OCI-LY1 (cell line): ENCODE measurements around the gene SASH3.

Experiments used
- H2AFZ ChIP-seq: fragments of 200-600 bp; sonication (generic), shearing (Covaris generic); 2 replicates; pipeline ENCODE4 v1.6.0; 2014; ENCODE audit warnings: antibody characterized with exemption, mild to moderate bottlenecking, low read length
- H3F3A ChIP-seq: fragments of 200-600 bp; sonication (generic), shearing (Covaris generic); 2 replicates; pipeline ENCODE4 v1.6.0; 2014; ENCODE audit warnings: mild to moderate bottlenecking, antibody characterized with exemption, low read length, moderate library complexity; ENCODE audit not compliant: insufficient read depth
- H3K27ac ChIP-seq: fragments of 200-600 bp; sonication (generic); 2 replicates; pipeline ENCODE4 v1.5.1; 2014; ENCODE audit warnings: low read length, mixed run types, mild to moderate bottlenecking, low read depth; ENCODE audit not compliant: poor library complexity, severe bottlenecking
- H3K27me3 ChIP-seq: fragments of 200-600 bp; sonication (generic); 2 replicates; pipeline ENCODE4 v1.6.0; 2014; ENCODE audit warnings: antibody characterized with exemption, mild to moderate bottlenecking, low read length, moderate library complexity; ENCODE audit not compliant: insufficient read depth
- H3K36me3 ChIP-seq: fragments of 200-600 bp; sonication (generic); 2 replicates; pipeline ENCODE4 v1.6.1; 2014; ENCODE audit warnings: mild to moderate bottlenecking, antibody characterized with exemption, low read length, moderate library complexity, mixed read lengths; ENCODE audit not compliant: insufficient read depth
- H3K4me1 ChIP-seq: fragments of 200-600 bp; sonication (generic); 2 replicates; pipeline ENCODE4 v1.5.1; 2014; ENCODE audit warnings: mild to moderate bottlenecking, low read length, moderate library complexity; ENCODE audit not compliant: insufficient read depth, severe bottlenecking
- H3K4me2 ChIP-seq: fragments of 200-600 bp; sonication (generic), shearing (Covaris generic); 2 replicates; pipeline ENCODE4 v1.6.1; 2014; ENCODE audit warnings: low read length
- H3K4me3 ChIP-seq: fragments of 200-600 bp; sonication (generic); 2 replicates; pipeline ENCODE4 v1.5.1; 2014; ENCODE audit warnings: low read length, low read depth, mild to moderate bottlenecking, mixed read lengths; ENCODE audit not compliant: poor library complexity, severe bottlenecking
- H3K79me2 ChIP-seq: fragments of 200-600 bp; shearing (Covaris generic); 2 replicates; pipeline ENCODE4 v1.6.1; 2016; ENCODE audit warnings: mixed run types, low read length, mixed read lengths; ENCODE audit not compliant: insufficient read depth
- H3K9ac ChIP-seq: fragments of 200-600 bp; sonication (generic), shearing (Covaris generic); 2 replicates; pipeline ENCODE4 v1.6.1; 2014; ENCODE audit warnings: mild to moderate bottlenecking, low read length, mixed read lengths
- H3K9me2 ChIP-seq: fragments of 200-600 bp; sonication (generic), shearing (Covaris generic); 2 replicates; pipeline ENCODE4 v1.6.1; 2014; ENCODE audit warnings: low read depth, mild to moderate bottlenecking, low read length, mixed read lengths
- H3K9me3 ChIP-seq: fragments of 200-600 bp; shearing (Covaris generic); 2 replicates; pipeline ENCODE4 v1.6.1; 2014; ENCODE audit warnings: low read length, mixed read lengths
- H4K20me1 ChIP-seq: fragments of 200-600 bp; sonication (generic), shearing (Covaris generic); 2 replicates; pipeline ENCODE4 v1.6.0; 2016; ENCODE audit warnings: mild to moderate bottlenecking, low read length; ENCODE audit not compliant: insufficient read depth
- CTCF ChIP-seq: fragments of 200-600 bp; sonication (generic), shearing (Covaris generic); IDR thresholded peaks from 2 replicates; pipeline ENCODE4 v1.5.1; 2017; ENCODE audit warnings: mild to moderate bottlenecking, antibody characterized with exemption, low read length, moderate library complexity, mixed read lengths
- EZH2 ChIP-seq: fragments of 200-600 bp; sonication (generic), shearing (Covaris generic); IDR thresholded peaks from 2 replicates; pipeline ENCODE4 v1.8.0; 2017; ENCODE audit warnings: borderline replicate concordance, mixed run types, mild to moderate bottlenecking, antibody characterized with exemption, low read length, moderate library complexity, mixed read lengths

SASH3 gene

GRCh38 chrX:129781134-129781672 lies 1.5 kb downstream of the SASH3 start:
- Histone ChIP-seq H3K27ac (peak overlapping the region; percentile 99), H3K4me1 (peaks cover 95% of the 10 kb centered on the region), H2AFZ (no peak overlapping the region), H3K9me3 (no peaks in the 10 kb centered on the region), H4K20me1 (no peaks in the 10 kb centered on the region), H3K9ac (peak overlapping the region; percentile 96), H3K4me3 (peak overlapping the region; percentile 85), H3K79me2 (peaks cover 29% of the 10 kb centered on the region), H3K27me3 (no peaks in the 10 kb centered on the region), H3K9me2 (no peaks in the 10 kb centered on the region), H3K36me3 (peaks cover 33% of the 10 kb centered on the region), H3K4me2 (peak overlapping the region; percentile 96), H3F3A (0 out of 2 replicates have a peak, but pooled peaks cover 5% of the 10 kb centered on the region)
- TF ChIP-seq EZH2 (no peak), CTCF (no peak)

GRCh38 chrX:129781680-129782495 lies 2.1 kb downstream of the SASH3 start:
- Histone ChIP-seq H3K4me2 (peak overlapping the region; percentile 91), H4K20me1 (no peaks in the 10 kb centered on the region), H3K9me3 (no peaks in the 10 kb centered on the region), H3K4me1 (peaks cover 94% of the 10 kb centered on the region), H2AFZ (no peak overlapping the region), H3K9me2 (no peaks in the 10 kb centered on the region), H3F3A (0 out of 2 replicates have a peak, but pooled peaks cover 5% of the 10 kb centered on the region), H3K36me3 (peaks cover 33% of the 10 kb centered on the region), H3K9ac (peak overlapping the region; percentile 77), H3K27ac (peak overlapping the region; percentile 99), H3K79me2 (peaks cover 29% of the 10 kb centered on the region), H3K4me3 (peak overlapping the region; percentile 85), H3K27me3 (no peaks in the 10 kb centered on the region)
- TF ChIP-seq CTCF: no peak
- TF ChIP-seq EZH2: no peak

GRCh38 chrX:129782706-129783105 lies 3.0 kb downstream of the SASH3 start:
- Histone ChIP-seq H3F3A (0 out of 2 replicates have a peak, but pooled peaks cover 5% of the 10 kb centered on the region), H3K9me2 (no peaks in the 10 kb centered on the region), H3K4me2 (peak overlapping the region; percentile 91), H3K4me3 (peak overlapping the region; percentile 85), H4K20me1 (no peaks in the 10 kb centered on the region), H3K79me2 (peaks cover 29% of the 10 kb centered on the region), H3K27me3 (no peaks in the 10 kb centered on the region), H2AFZ (no peak overlapping the region), H3K9me3 (no peaks in the 10 kb centered on the region), H3K4me1 (peaks cover 86% of the 10 kb centered on the region), H3K36me3 (peaks cover 40% of the 10 kb centered on the region), H3K9ac (peak overlapping the region; percentile 77; the same call in 1 of the 2 replicates), H3K27ac (peak overlapping the region; percentile 99)
- TF ChIP-seq EZH2 (no peak), CTCF (no peak)
